Measurements from ENCODE around the gene ASB1.

DNA sequence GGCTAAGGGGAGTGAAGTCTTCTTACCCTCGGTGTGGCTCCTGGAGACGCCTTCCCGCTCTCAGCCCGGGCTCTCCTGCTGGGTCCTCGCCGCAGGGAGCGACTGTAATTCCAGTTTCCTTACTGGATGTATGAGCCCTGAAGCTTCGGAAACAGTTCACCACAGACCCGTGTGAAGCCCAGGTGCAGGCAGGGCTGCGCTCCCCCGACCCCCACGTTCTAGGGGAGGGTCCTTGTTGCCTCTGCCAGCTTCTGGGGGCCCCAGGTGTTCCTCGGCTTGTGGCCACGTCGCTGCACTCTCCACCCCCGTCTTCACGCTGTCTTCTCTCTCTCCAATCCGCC is 5.1 kb upstream of the ASB1 start:
- TF ChIP-seq, protein P1, sequence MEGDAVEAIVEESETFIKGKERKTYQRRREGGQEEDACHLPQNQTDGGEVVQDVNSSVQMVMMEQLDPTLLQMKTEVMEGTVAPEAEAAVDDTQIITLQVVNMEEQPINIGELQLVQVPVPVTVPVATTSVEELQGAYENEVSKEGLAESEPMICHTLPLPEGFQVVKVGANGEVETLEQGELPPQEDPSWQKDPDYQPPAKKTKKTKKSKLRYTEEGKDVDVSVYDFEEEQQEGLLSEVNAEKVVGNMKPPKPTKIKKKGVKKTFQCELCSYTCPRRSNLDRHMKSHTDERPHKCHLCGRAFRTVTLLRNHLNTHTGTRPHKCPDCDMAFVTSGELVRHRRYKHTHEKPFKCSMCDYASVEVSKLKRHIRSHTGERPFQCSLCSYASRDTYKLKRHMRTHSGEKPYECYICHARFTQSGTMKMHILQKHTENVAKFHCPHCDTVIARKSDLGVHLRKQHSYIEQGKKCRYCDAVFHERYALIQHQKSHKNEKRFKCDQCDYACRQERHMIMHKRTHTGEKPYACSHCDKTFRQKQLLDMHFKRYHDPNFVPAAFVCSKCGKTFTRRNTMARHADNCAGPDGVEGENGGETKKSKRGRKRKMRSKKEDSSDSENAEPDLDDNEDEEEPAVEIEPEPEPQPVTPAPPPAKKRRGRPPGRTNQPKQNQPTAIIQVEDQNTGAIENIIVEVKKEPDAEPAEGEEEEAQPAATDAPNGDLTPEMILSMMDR (IDR thresholded peaks at IDR 0.05), result no peak
- no peak for TF ChIP-seq POLR2AphosphoS5 (IDR thresholded peaks at IDR 0.05; ENCODE audit: insufficient read depth in 1 of 2, low read depth in 1 of 2)

Data from vagina (tissue), 2 donors.